PC-3 (cell line): ENCODE data around the gene TMPO. TPM values are rescaled to one million over a fixed set of nuclear protein-coding genes. Genes with fewer than 3 reads are reported as not detected.

Experiments used
- ATAC-seq: fragments of 200-7000 bp; cut with Tn5 transposase; 2 replicates; pipeline ENCODE4 v1.9.1; 2020; ENCODE audit warnings: mild to moderate bottlenecking, moderate library complexity
- BruUV-seq: library from RNA; stranded (reverse); fragments of 400-500 nt; replicated peaks from 2 replicates; lab custom pipeline; 2021; lab: Mats Ljungman, UMichigan
- CTCF ChIA-PET: fragments of 300-600 bp; sonication (Branson Sonifier 250); formaldehyde crosslinking; loops from one replicate; lab custom pipeline; 2022; ENCODE audit warnings: antibody characterized with exemption; lab: Charles Lee
- POLR2A ChIA-PET: fragments of 300-600 bp; sonication (Branson Sonifier 250); formaldehyde crosslinking; loops from one replicate; lab custom pipeline; 2022; ENCODE audit warnings: antibody characterized with exemption; ENCODE audit not compliant: unreplicated experiment; lab: Charles Lee
- DNase-seq: peaks from one replicate; pipeline ENCODE4 v3.0.0-alpha.2; 2015
- H2AFZ ChIP-seq: fragments of 300-600 bp; sonication (generic); 2 replicates; pipeline ENCODE4 v1.6.0; 2016; ENCODE audit warnings: antibody characterized with exemption, low read length
- H3F3A ChIP-seq: fragments of 300-600 bp; sonication (generic); one replicate; pipeline ENCODE4 v1.6.0; 2017; ENCODE audit warnings: antibody characterized with exemption, low read length, control low read depth, mild to moderate bottlenecking; ENCODE audit not compliant: unreplicated experiment
- H3K27ac ChIP-seq: fragments of 300-600 bp; sonication (generic); 2 replicates; pipeline ENCODE4 v1.5.1; 2016; ENCODE audit warnings: mild to moderate bottlenecking, low read length
- H3K27me3 ChIP-seq: fragments of 300-600 bp; sonication (generic); 2 replicates; pipeline ENCODE4 v1.6.1; 2016; ENCODE audit warnings: low read length, mixed read lengths
- H3K36me3 ChIP-seq: fragments of 300-600 bp; sonication (generic); 2 replicates; pipeline ENCODE4 v1.6.1; 2016; ENCODE audit warnings: low read depth, mixed run types, low read length, mixed read lengths
- H3K4me1 ChIP-seq: fragments of 300-600 bp; sonication (generic); 2 replicates; pipeline ENCODE4 v1.5.1; 2016; ENCODE audit warnings: low read length; ENCODE audit not compliant: insufficient read depth
- H3K4me2 ChIP-seq: fragments of 300-600 bp; sonication (generic); 2 replicates; pipeline ENCODE4 v1.6.0; 2016; ENCODE audit warnings: low read length
- H3K4me3 ChIP-seq: fragments of 300-600 bp; sonication (generic); 2 replicates; pipeline ENCODE4 v1.5.1; 2016; ENCODE audit warnings: mild to moderate bottlenecking, low read length, mixed read lengths
- H3K79me2 ChIP-seq: fragments of 300-600 bp; sonication (generic); 2 replicates; pipeline ENCODE4 v1.6.1; 2017; ENCODE audit warnings: low read length, mixed read lengths
- H3K9ac ChIP-seq: fragments of 300-600 bp; sonication (generic); 2 replicates; pipeline ENCODE4 v1.6.0; 2016; ENCODE audit warnings: mild to moderate bottlenecking, low read length
- H3K9me2 ChIP-seq: fragments of 300-600 bp; sonication (generic); replicated peaks from 2 replicates; pipeline ENCODE4 v1.6.1; 2016; ENCODE audit warnings: mixed run types, low read length, mixed read lengths
- H3K9me3 ChIP-seq: fragments of 300-600 bp; sonication (generic); 2 replicates; pipeline ENCODE4 v1.6.1; 2016; ENCODE audit warnings: low read length, mixed read lengths
- H4K20me1 ChIP-seq: fragments of 300-600 bp; sonication (generic); 2 replicates; pipeline ENCODE4 v1.6.1; 2016; ENCODE audit warnings: low read length, mixed read lengths
- EZH2 ChIP-seq: fragments of 300-600 bp; sonication (generic); IDR thresholded peaks from one replicate; pipeline ENCODE4 v1.6.1; 2017; ENCODE audit warnings: antibody characterized with exemption, mild to moderate bottlenecking, low read length; ENCODE audit not compliant: unreplicated experiment
- EZH2phosphoT487 ChIP-seq: fragments of 300-600 bp; sonication (generic); IDR thresholded peaks from 2 replicates; pipeline ENCODE4 v1.6.1; 2018; ENCODE audit warnings: mild to moderate bottlenecking, antibody characterized with exemption, low read length, borderline replicate concordance
- intact Hi-C: fragments of 100-400 bp; cut with micrococcal nuclease; formaldehyde crosslinking; loops from 2 replicates; pipeline ENCODE4 v1.9.0; 2023
- total RNA-seq: library from RNA; depleted of rRNA; stranded (reverse); fragments of >200 nt; gene quantifications from 2 replicates; pipeline ENCODE4 v1.2.3, GENCODE V29; 2014
- TF ChIP-seq, protein P1 (sequence below): fragments of 300-600 bp; sonication (generic); conservative IDR thresholded peaks from 2 replicates; pipeline ENCODE4 v1.5.1; 2017; ENCODE audit warnings: antibody characterized with exemption, low read depth, mild to moderate bottlenecking, low read length

The TMPO gene
- total RNA-seq, 1 experiment from 2014 or later, result 160 TPM

DNA sequence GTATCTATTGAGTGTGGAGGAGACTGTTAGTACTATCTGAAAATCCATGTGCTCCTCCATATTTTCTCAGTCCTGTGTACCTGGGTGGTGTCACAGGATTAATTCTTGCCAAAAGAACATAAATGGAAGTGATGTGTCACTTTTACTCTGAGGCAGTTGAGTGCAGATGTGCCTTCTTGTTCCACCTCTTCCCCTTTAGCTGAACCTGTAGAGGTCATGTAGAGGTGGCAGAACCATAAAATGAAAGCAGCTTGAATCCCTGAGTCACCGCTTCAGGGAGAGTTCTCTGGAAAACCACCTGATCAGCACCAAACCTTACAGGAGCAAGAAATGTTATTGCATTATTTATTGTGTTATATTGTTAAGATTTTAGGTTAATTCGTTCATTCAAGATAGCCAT lies 63.4 kb downstream of the TMPO start:
- Histone ChIP-seq H3K9me2 (no peaks in the 10 kb centered on the region), H3K9ac (no peak overlapping the region), H4K20me1 (no peaks in the 10 kb centered on the region), H3K27ac (no peak overlapping the region), H3K36me3 (no peaks in the 10 kb centered on the region), H3K4me3 (no peak overlapping the region), H3K27me3 (no peaks in the 10 kb centered on the region), H3K4me1 (peaks cover 11% of the 10 kb centered on the region), H3K9me3 (no peaks in the 10 kb centered on the region), H2AFZ (no peak overlapping the region), H3F3A (no peaks in the 10 kb centered on the region), H3K79me2 (no peaks in the 10 kb centered on the region), H3K4me2 (no peak overlapping the region)
- intact Hi-C loops, result no loop called here
- ATAC-seq (no peak), DNase-seq (no peak)
- ChIA-PET POLR2A (no interaction called here), CTCF (no interaction called here)
- TF ChIP-seq, protein P1, sequence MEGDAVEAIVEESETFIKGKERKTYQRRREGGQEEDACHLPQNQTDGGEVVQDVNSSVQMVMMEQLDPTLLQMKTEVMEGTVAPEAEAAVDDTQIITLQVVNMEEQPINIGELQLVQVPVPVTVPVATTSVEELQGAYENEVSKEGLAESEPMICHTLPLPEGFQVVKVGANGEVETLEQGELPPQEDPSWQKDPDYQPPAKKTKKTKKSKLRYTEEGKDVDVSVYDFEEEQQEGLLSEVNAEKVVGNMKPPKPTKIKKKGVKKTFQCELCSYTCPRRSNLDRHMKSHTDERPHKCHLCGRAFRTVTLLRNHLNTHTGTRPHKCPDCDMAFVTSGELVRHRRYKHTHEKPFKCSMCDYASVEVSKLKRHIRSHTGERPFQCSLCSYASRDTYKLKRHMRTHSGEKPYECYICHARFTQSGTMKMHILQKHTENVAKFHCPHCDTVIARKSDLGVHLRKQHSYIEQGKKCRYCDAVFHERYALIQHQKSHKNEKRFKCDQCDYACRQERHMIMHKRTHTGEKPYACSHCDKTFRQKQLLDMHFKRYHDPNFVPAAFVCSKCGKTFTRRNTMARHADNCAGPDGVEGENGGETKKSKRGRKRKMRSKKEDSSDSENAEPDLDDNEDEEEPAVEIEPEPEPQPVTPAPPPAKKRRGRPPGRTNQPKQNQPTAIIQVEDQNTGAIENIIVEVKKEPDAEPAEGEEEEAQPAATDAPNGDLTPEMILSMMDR, result no peak
- TF ChIP-seq EZH2phosphoT487, result no peak
- TF ChIP-seq EZH2, result no peak
- BruUV-seq, result no TSS peak

DNA sequence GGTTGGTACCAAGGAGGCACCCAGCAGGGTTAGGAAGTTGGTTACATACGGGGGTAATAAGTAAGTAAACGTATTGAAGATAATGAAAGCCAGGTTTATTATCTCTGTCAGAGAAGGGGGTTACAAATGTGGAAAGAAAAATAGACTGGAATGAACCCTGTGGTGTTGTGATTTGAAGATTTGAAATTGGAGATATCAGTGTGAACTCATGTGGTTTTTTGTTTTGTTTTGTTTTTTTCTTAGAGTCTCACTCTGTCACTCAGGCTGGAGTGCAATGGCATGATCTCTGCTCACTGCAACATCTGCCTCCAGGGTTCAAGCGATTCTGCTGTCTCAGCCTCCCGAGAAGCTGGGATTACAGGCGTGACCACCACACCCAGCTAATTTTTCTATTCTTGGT lies 64.0 kb downstream of the TMPO start:
- ChIA-PET CTCF (no interaction called here), POLR2A (no interaction called here)
- no peak overlapping the region for H3K4me2 ChIP-seq
- H4K20me1 ChIP-seq, result no peaks in the 10 kb centered on the region
- H3K27me3 ChIP-seq, result no peaks in the 10 kb centered on the region
- TF ChIP-seq EZH2phosphoT487 (no peak), EZH2 (no peak)
- TF ChIP-seq, protein P1, result no peak
- H3K4me3 ChIP-seq, result no peak overlapping the region
- 0 out of 2 replicates have a peak, but pooled peaks cover 6% of the 10 kb centered on the region for H3K4me1 ChIP-seq
- H2AFZ ChIP-seq, result no peak overlapping the region
- H3K79me2 ChIP-seq, result no peaks in the 10 kb centered on the region
- H3K9me2 ChIP-seq, result no peaks in the 10 kb centered on the region
- H3K9ac ChIP-seq, result no peak overlapping the region
- BruUV-seq, result no TSS peak
- DNase-seq (no peak), ATAC-seq (no peak)
- H3F3A ChIP-seq, result no peaks in the 10 kb centered on the region
- intact Hi-C loops, result no loop called here
- H3K36me3 ChIP-seq, result no peaks in the 10 kb centered on the region
- no peak overlapping the region for H3K27ac ChIP-seq
- no peaks in the 10 kb centered on the region for H3K9me3 ChIP-seq

DNA sequence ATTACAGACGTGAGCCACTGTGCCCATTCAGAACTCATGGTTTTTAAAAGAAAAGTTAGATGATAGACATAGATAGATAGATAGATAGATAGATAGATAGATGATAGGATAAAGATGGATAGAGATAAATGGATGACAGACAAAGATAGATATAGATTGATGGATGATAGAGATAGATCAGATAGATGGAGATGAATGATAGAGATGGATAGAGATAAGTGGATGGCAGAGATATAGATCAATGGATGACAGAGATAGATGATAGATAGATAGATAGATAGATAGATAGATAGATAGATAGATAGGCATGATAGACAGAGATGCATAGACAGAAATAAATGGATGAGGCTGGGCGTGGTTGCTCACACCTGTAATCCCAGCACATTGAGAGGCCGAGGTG lies 64.4 kb downstream of the TMPO start:
- no peak overlapping the region for H3K9ac ChIP-seq
- no peak overlapping the region for H3K27ac ChIP-seq
- H3F3A ChIP-seq, result no peaks in the 10 kb centered on the region
- no peaks in the 10 kb centered on the region for H4K20me1 ChIP-seq
- no peaks in the 10 kb centered on the region for H3K9me2 ChIP-seq
- ChIA-PET POLR2A (no interaction called here), CTCF (no interaction called here)
- H3K4me3 ChIP-seq, result no peak overlapping the region
- DNase-seq, result no peak
- TF ChIP-seq, protein P1, result no peak
- TF ChIP-seq EZH2phosphoT487 (no peak), EZH2 (no peak)
- H3K27me3 ChIP-seq, result no peaks in the 10 kb centered on the region
- 0 out of 2 replicates have a peak, but pooled peaks cover 6% of the 10 kb centered on the region for H3K4me1 ChIP-seq
- H3K79me2 ChIP-seq, result no peaks in the 10 kb centered on the region
- H3K4me2 ChIP-seq, result no peak overlapping the region
- intact Hi-C loops, result no loop called here
- H3K36me3 ChIP-seq, result no peaks in the 10 kb centered on the region
- BruUV-seq, result no TSS peak
- ATAC-seq, result no peak
- H2AFZ ChIP-seq, result no peak overlapping the region
- no peaks in the 10 kb centered on the region for H3K9me3 ChIP-seq
